Motor neuron (in vitro differentiated cells): ENCODE measurements around the gene COTL1. TPM values are rescaled to one million over a fixed set of nuclear protein-coding genes. Genes with fewer than 3 reads are reported as not detected.
"Not testable (repeated sequence)": the region's sequence is repeated elsewhere in the genome, so short reads cannot be mapped to it uniquely, and the experiment has no call there.

Experiments used
- ATAC-seq, 8 experiments: fragments of 200-7000 bp; cut with Tn5 transposase; replicated peaks in 6 of 8; 2 replicates each; pipeline ENCODE4 v1.8.0; 2021; ENCODE audit warnings: mild to moderate bottlenecking in 8 of 8, moderate library complexity in 8 of 8
- H3K27ac ChIP-seq, 2 donors: fragments of 250-450 bp; sonication (Bioruptor Pico); 2 replicates each; pipeline ENCODE4 v1.9.0; 2021; ENCODE audit warnings: antibody characterized with exemption in 2 of 2, mild to moderate bottlenecking in 2 of 2, moderate library complexity in 1 of 2
- H3K4me1 ChIP-seq, 2 donors: fragments of 250-450 bp; sonication (Bioruptor Pico); replicated peaks in 1 of 2; 2 replicates each; pipeline ENCODE4 v1.6.1; 2021; ENCODE audit warnings: antibody characterized with exemption in 2 of 2, mild to moderate bottlenecking in 2 of 2, moderate library complexity in 1 of 2
- H3K4me3 ChIP-seq, 5 donors: fragments of 250-450 bp; sonication (Bioruptor Pico); 2 replicates each; pipeline ENCODE4 v1.9.0; 2021; ENCODE audit warnings: antibody characterized with exemption in 5 of 5, mild to moderate bottlenecking in 5 of 5, moderate library complexity in 4 of 5
- WGBS, 10 experiments: fragments of 450-650 bp; shearing (Covaris generic); methylation state at CpG; one replicate each; pipeline ENCODE4 v1.0.0; 2022; 5-methylcytosine and 5-hydroxymethylcytosine counted together
- in situ Hi-C, 9 experiments: fragments of 400-800 bp; cut with MboI; loops; one replicate each; pipeline ENCODE4 v1.15.0; 2021; ENCODE audit warnings: low sequenced_read_pairs in 9 of 9, low pct_unique_long_range_greater_than_20kb in 2 of 9; ENCODE audit not compliant: unreplicated experiment in 9 of 9
- total RNA-seq, 8 experiments: library from RNA; unstranded; fragments of 300-600 nt; gene quantifications; 2 replicates each; pipeline versions ENCODE4 v1.2.3 to v1.2.4, GENCODE V29; 2022

The COTL1 gene
- total RNA-seq, 8 experiments from 2014 or later, result 9.3 to 710 (median 111) TPM

- peaks cover 5 to 14% of the 10 kb centered on the region in 2 donors for H3K4me1 ChIP-seq
- in situ Hi-C loops, result loop anchor here in 8 of 9 experiments (10.0 to 25.0 kb wide), 7 partner anchors 92 to 442 kb away; partner anchors contain the start of gene COTL1 (in 7 of the 8)
- WGBS, 10 experiments, result 47 to 77% (median 67%) methylated on average over 3 to 5 of the region's 11 CpGs; no CpG with 5 or more reads in 5 of the 10 experiments
Measured at GRCh38 chr16:84519855-84520254, 98.0 kb downstream of the COTL1 start.

DNA sequence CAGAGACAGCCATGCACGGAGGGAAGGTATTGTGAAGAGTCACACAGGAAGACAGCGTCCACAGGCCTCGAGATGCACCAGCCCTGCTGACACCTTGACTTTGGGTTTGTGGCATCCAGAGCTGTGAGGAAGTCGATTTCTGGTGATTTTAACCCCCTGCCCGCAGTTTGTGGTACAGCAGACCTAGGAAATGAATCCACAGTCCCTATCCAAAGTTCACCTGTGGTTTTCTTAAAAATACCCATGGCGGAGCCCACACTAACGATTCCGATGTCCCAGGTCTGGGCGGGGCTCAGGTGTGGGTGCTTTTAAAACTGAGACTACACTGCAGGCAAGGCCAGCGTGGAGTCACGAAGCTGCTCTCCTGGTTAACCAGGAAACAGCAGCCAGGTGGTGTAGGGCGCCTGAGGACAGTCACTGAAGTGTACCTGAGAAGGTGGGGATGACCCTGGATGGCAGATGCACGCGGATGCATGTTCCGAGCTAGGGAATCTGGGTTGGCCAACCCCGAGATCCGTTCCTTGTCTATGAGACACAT, 99.0 kb downstream of the COTL1 start:
- in situ Hi-C loops, result loop anchor here in 8 of 9 experiments (10.0 to 25.0 kb wide), 7 partner anchors 93 to 443 kb away; partner anchors contain the start of gene COTL1 (in 7 of the 8)
- ATAC-seq, result no peak
- WGBS, 10 experiments, result 81 to 100% (median 94%) methylated on average over 1 to 4 of the region's 17 CpGs; no CpG with 5 or more reads in 5 of the 10 experiments
- Histone ChIP-seq H3K4me3 (no peak overlapping the region), H3K4me1 (peaks cover 10 to 18% of the 10 kb centered on the region in 2 donors), H3K27ac (no peak overlapping the region)

More at GRCh38 chr16:84519855-84520254, 98.0 kb downstream of the COTL1 start:
- ATAC-seq, result no peak
- H3K27ac ChIP-seq, result no peak overlapping the region
- no peak overlapping the region for H3K4me3 ChIP-seq

GRCh38 chr16:84518220-84518619, 99.7 kb downstream of the COTL1 start:
- peak in 4 of 8 experiments; percentile 24 to 90 (median 78) for ATAC-seq
- H3K4me3 ChIP-seq, H3K27ac ChIP-seq: not testable (repeated sequence)
- H3K4me1 ChIP-seq, result peaks cover 10 to 20% of the 10 kb centered on the region in 2 donors
- in situ Hi-C loops, result loop anchor here in 8 of 9 experiments (10.0 to 25.0 kb wide), 7 partner anchors 94 to 444 kb away; partner anchors contain the start of gene COTL1 (in 7 of the 8)
- 38 to 100% (median 95%) methylated on average over 1 to 3 of the region's 3 CpGs; no CpG with 5 or more reads in 3 of the 10 experiments for WGBS, 10 experiments

- in situ Hi-C loops, result loop anchor here in 8 of 9 experiments (10.0 to 25.0 kb wide), 7 partner anchors 95 to 445 kb away; partner anchors contain the start of gene COTL1 (in 7 of the 8)
- Histone ChIP-seq H3K4me3 (no peak overlapping the region), H3K4me1 (peaks cover 10 to 23% of the 10 kb centered on the region in 2 donors), H3K27ac (no peak overlapping the region)
- no peak for ATAC-seq
- WGBS, 10 experiments, result 51 to 100% (median 84%) methylated on average over 2 to 6 of the region's 12 CpGs; no CpG with 5 or more reads in 2 of the 10 experiments
Measured at GRCh38 chr16:84517366-84517765, 100.5 kb downstream of the COTL1 start.

Other genes with a start within 250 kb of the COTL1 start
- 1 to 10 TPM in 5 of 8 experiments, under 1 TPM in 3; 0.61 to 2.6 (median 1.3) TPM for gene ATP2C2, start 249.5 kb downstream of the COTL1 start, total RNA-seq
- gene MEAK7, start 113.4 kb downstream of the COTL1 start, total RNA-seq, result 10 to 100 TPM in 6 of 8 experiments, 1 to 10 TPM in 2; 6.5 to 18.9 (median 16.1) TPM
- gene KLHL36, start 30.4 kb upstream of the COTL1 start, total RNA-seq, result 10 to 100 TPM; 13.2 to 41.5 (median 22.3) TPM
- gene USP10, start 81.9 kb upstream of the COTL1 start, total RNA-seq, result 100 to 1,000 TPM in 1 of 8 experiments, 10 to 100 TPM in 7; 42.0 to 102 (median 76.2) TPM
- gene CRISPLD2, start 201.9 kb upstream of the COTL1 start, total RNA-seq, result 10 to 100 TPM in 1 of 8 experiments, 1 to 10 TPM in 4, under 1 TPM in 3; 0.14 to 15.4 (median 1.3) TPM